K562 (cell line): ENCODE results near the gene ZNG1C.
"Not testable (repeated sequence)": the region's sequence is repeated elsewhere in the genome, so short reads cannot be mapped to it uniquely, and the experiment has no call there.

ENCODE experiments used
- CBX3 ChIP-seq, 2 experiments: IDR thresholded peaks; 1 replicate in 1 of 2; 2 replicates in 1 of 2; pipeline ENCODE4 v1.6.1; 2012; ENCODE audit warnings: inconsistent platforms in 2 of 2, low read length in 2 of 2, borderline replicate concordance in 1 of 2, control low read depth in 1 of 2
- CTCF ChIP-seq, 3 experiments: IDR thresholded peaks in 2 of 3; conservative IDR thresholded peaks in 1 of 3; 2 replicates each; pipeline ENCODE4 v1.5.1; 2011 to 2012; ENCODE audit warnings: low read length in 3 of 3, mild to moderate bottlenecking in 3 of 3, control low read depth in 2 of 3, improper control_type of control experiment in 1 of 3, inconsistent platforms in 1 of 3, low read depth in 1 of 3, mixed read lengths in 1 of 3, moderate library complexity in 1 of 3; ENCODE audit not compliant: insufficient read depth in 2 of 3
- E2F8 ChIP-seq: fragments of 450-650 bp; IDR thresholded peaks from 2 replicates; pipeline ENCODE4 v1.7.1; 2018; ENCODE audit warnings: mild to moderate bottlenecking, low read depth; ENCODE audit not compliant: partially characterized antibody
- EGR1 ChIP-seq: fragments of 450-650 bp; conservative IDR thresholded peaks from 2 replicates; pipeline ENCODE4 v1.6.1; 2017; ENCODE audit warnings: mild to moderate bottlenecking
- FOXA1 ChIP-seq: fragments of 450-650 bp; IDR thresholded peaks from 2 replicates; pipeline ENCODE4 v1.6.1; 2016; ENCODE audit warnings: mild to moderate bottlenecking, borderline replicate concordance
- FOXK1 ChIP-seq: sonication (generic); formaldehyde crosslinking; IDR thresholded peaks from 2 replicates; pipeline ENCODE4 v1.8.0; 2022; ENCODE audit warnings: missing genetic modification reagents, mild to moderate bottlenecking, borderline replicate concordance
- GABPB1 ChIP-seq: sonication (generic); formaldehyde crosslinking; IDR thresholded peaks from 2 replicates; pipeline ENCODE4 v1.8.0; 2022; ENCODE audit warnings: mild to moderate bottlenecking, missing genetic modification reagents
- KLF16 ChIP-seq: IDR thresholded peaks from 2 replicates; pipeline ENCODE4 v1.6.1; 2016; ENCODE audit warnings: antibody characterized with exemption
- ZBTB43 ChIP-seq: sonication (generic); formaldehyde crosslinking; IDR thresholded peaks from 2 replicates; pipeline ENCODE4 v1.8.0; 2023; ENCODE audit warnings: mild to moderate bottlenecking, missing genetic modification reagents
- ZNF431 ChIP-seq: sonication (generic); formaldehyde crosslinking; IDR thresholded peaks from 2 replicates; pipeline ENCODE4 v1.8.0; 2022; ENCODE audit warnings: mild to moderate bottlenecking, missing genetic modification reagents

- not testable (repeated sequence) for TF ChIP-seq ZBTB43 (CRISPR knock-in tag); GABPB1; FOXA1; FOXK1; EGR1; KLF16; CBX3 (IDR thresholded peaks at IDR 0.05; ENCODE audit: borderline replicate concordance in 1 of 2, low read length in 2 of 2); CTCF (IDR thresholded peaks at IDR 0.05 in 2 of 3, conservative IDR thresholded peaks at IDR 0.05 in 1 of 3; ENCODE audit: insufficient read depth in 2 of 3, low read depth in 1 of 3, low read length in 3 of 3); E2F8; ZNF431 (CRISPR knock-in tag)
Measured at GRCh38 chr9:68306391-68306964, 64.7 kb downstream of the ZNG1C start.
